ENCODE measurements around the gene ISX.

DNA sequence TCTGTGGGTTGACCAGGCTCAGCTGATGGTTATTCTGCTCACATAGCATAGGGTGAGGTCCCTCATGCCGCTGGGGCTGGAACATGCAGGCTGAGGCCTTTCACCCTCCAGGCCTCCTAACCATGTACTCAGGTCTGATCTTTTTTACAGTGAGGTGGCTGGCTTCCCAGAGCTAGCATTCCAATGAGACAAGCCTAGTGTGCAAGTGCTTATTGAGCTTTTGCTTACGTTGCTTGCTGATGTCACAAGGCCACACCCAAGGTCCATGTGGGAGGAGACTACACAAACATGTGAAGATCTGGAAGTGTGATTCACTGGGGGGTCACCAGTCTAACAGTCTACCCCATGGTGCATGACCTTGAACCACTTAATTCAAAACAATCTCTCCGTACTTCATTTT is 33.9 kb downstream of the ISX start:
- TF ChIP-seq EZH2 (IDR thresholded peaks at IDR 0.05; ENCODE audit: insufficient read depth, poor library complexity, severe bottlenecking) (no peak), EZH2phosphoT487 (IDR thresholded peaks at IDR 0.05; ENCODE audit: insufficient read depth, low read depth) (no peak)
